Measurements from ENCODE around the gene OXNAD1. TPM values are rescaled to one million over a fixed set of nuclear protein-coding genes. Genes with fewer than 3 reads are reported as not detected.

The OXNAD1 gene
- total and polyA plus RNA-seq, 10 of the 15 experiments (the other 5 are each of a cell fraction or from before 2014, with no cell fraction given): 5.6 to 27.8 (median 16.2) TPM

- no peak overlapping the region for H3K4me3 ChIP-seq
- H3K4me2 ChIP-seq (ENCODE audit: control insufficient read depth, insufficient read depth): no peak overlapping the region
- H4K20me1 ChIP-seq (ENCODE audit: control insufficient read depth, insufficient read depth): no peaks in the 10 kb centered on the region
- no peak for FAIRE-seq
- no peaks in the 10 kb centered on the region for H3K27me3 ChIP-seq (replicated peaks in 1 of 2; ENCODE audit: control insufficient read depth in 2 of 2, insufficient read depth in 2 of 2, low read length in 1 of 2)
- POLR2A ChIA-PET: no interaction called here
- H3K79me2 ChIP-seq (ENCODE audit: control insufficient read depth, insufficient read depth, low read length): peaks cover 18% of the 10 kb centered on the region
- RAD21 ChIA-PET (ENCODE audit: unreplicated experiment): no interaction called here
- WGBS (ENCODE audit: insufficient coverage, insufficient replicate concordance, low lambda C conversion rate, missing lambda C conversion rate): 87% methylated on average over 10 of the region's 10 CpGs
- in situ Hi-C loops (cut with MboI): no loop called here
- TF ChIP-seq HCFC1 (IDR thresholded peaks at IDR 0.05; ENCODE audit: low read length): no peak
- no peak for TF ChIP-seq BHLHE40 (IDR thresholded peaks at IDR 0.05; ENCODE audit: borderline replicate concordance in 1 of 2, low read depth in 2 of 2, low read length in 1 of 2)
- TF ChIP-seq JUND (IDR thresholded peaks at IDR 0.05; ENCODE audit: low read depth, low read length): no peak
- no peak for TF ChIP-seq NBN (IDR thresholded peaks at IDR 0.05)
- no peak for TF ChIP-seq FOXK2 (IDR thresholded peaks at IDR 0.05)
- no peak for TF ChIP-seq CBX5 (IDR thresholded peaks at IDR 0.05; ENCODE audit: low read depth)
- no peak for TF ChIP-seq RAD51 (IDR thresholded peaks at IDR 0.05)
- no peak for TF ChIP-seq EZH2 (IDR thresholded peaks at IDR 0.05; ENCODE audit: borderline replicate concordance, control insufficient read depth, low read depth, low read length)
- no peak for TF ChIP-seq TCF12 (IDR thresholded peaks at IDR 0.05; ENCODE audit: low read depth, low read length)
- TF ChIP-seq MYB (IDR thresholded peaks at IDR 0.05; ENCODE audit: borderline replicate concordance, low read depth, low read length): no peak
- TF ChIP-seq NR2C1 (IDR thresholded peaks at IDR 0.05): no peak
- TF ChIP-seq BMI1 (IDR thresholded peaks at IDR 0.05; ENCODE audit: borderline replicate concordance): no peak
- TF ChIP-seq POLR2AphosphoS5 (IDR thresholded peaks at IDR 0.05; ENCODE audit: low read length): no peak
- TF ChIP-seq ETV6 (conservative IDR thresholded peaks at IDR 0.05 in 1 of 2, IDR thresholded peaks at IDR 0.05 in 1 of 2; ENCODE audit: borderline replicate concordance in 1 of 2, low read depth in 1 of 2): no peak
- no peak overlapping the region for H3K9ac ChIP-seq (ENCODE audit: control insufficient read depth, insufficient read depth, low read length)
- SMC1A ChIA-PET (ENCODE audit: uncharacterized antibody, unreplicated experiment): interaction anchor here (1.0 to 3.7 kb wide), 5 partner anchors 15 to 239 kb away, joined by 3 to 21 read pairs (median 3); no protein-coding TSS in a partner anchor
- H3K4me1 ChIP-seq (ENCODE audit: control insufficient read depth, insufficient read depth, low read length): peaks cover 2% of the 10 kb centered on the region; the same call in 1 of the 2 replicates
- BruUV-seq (replicated peaks): no TSS peak
- H3K9me3 ChIP-seq (replicated peaks; ENCODE audit: control insufficient read depth, insufficient read depth, low read length): no peaks in the 10 kb centered on the region
- H3K36me3 ChIP-seq (ENCODE audit: control insufficient read depth in 2 of 2, insufficient read depth in 2 of 2, low read length in 1 of 2): peaks cover 2 to 4% of the 10 kb centered on the region in 2 experiments
- H2AFZ ChIP-seq (ENCODE audit: control insufficient read depth, low read depth, low read length): no peak overlapping the region
- intact Hi-C loops (cut with micrococcal nuclease; ENCODE audit: unreplicated experiment): no loop called here
- DNase-seq (ENCODE audit: low read depth, low spot score): no peak
- CTCF ChIA-PET: interaction anchor here (1.0 to 9.7 kb wide), 4 partner anchors 10 to 49 kb away, joined by 3 to 93 read pairs (median 5); no protein-coding TSS in a partner anchor
- no peak overlapping the region for H3K27ac ChIP-seq (ENCODE audit: control insufficient read depth, insufficient read depth)
- ATAC-seq: no peak
Observed at GRCh38 chr3:16270855-16271254, 5.8 kb downstream of the OXNAD1 start.
